ENCODE results near the gene ATL3.
"Not testable (repeated sequence)": the region's sequence is repeated elsewhere in the genome, so short reads cannot be mapped to it uniquely, and the experiment has no call there.

Gene ATL3, protein sequence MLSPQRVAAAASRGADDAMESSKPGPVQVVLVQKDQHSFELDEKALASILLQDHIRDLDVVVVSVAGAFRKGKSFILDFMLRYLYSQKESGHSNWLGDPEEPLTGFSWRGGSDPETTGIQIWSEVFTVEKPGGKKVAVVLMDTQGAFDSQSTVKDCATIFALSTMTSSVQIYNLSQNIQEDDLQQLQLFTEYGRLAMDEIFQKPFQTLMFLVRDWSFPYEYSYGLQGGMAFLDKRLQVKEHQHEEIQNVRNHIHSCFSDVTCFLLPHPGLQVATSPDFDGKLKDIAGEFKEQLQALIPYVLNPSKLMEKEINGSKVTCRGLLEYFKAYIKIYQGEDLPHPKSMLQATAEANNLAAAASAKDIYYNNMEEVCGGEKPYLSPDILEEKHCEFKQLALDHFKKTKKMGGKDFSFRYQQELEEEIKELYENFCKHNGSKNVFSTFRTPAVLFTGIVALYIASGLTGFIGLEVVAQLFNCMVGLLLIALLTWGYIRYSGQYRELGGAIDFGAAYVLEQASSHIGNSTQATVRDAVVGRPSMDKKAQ

DNA sequence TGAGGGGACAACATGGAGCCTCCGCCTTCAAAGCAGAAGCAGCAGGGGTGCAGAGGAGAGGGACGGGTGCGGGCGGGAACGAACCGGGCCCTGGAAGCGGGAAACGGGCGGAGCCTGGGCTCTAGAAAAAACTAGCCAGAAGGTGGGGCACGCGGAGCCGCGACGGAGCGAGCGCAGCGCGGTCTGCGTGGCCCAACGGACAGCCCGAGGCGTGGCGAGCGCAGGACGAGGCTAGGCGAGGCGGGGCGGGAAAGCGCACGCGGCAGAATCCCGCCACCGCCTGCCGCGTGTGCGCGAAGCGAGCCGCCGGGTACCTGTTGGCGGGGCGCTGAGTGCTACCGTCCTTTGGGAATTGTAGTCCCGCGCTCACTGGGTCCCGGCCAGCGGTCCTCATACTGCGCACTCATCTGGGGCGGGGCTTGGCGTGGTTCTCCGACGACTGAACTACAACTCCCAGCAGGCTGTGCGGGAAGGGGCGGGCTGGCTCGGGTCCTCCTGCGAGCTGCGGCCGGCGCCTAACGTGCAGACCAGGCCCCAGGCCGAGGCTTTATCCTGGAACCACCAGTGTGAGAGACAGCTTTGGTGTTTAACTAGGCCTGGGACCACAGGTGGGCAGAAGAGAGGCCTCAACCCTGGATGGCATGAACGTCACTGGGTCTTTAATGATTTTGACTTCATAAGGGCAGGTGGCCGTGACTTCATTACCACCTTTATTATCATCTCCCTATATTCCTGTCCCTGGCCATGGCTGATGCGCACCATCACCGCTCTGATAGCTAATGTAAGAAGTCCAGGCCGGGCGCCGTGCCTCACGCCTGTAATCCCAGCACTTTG is at the start of gene ATL3:
Gene ATL3, minus strand, starts transcription at position 55 of the 834 bp plus-strand sequence. Its CDS starts 41 bp downstream, at position 14.
- DNase-seq: peak; percentile 96

DNA sequence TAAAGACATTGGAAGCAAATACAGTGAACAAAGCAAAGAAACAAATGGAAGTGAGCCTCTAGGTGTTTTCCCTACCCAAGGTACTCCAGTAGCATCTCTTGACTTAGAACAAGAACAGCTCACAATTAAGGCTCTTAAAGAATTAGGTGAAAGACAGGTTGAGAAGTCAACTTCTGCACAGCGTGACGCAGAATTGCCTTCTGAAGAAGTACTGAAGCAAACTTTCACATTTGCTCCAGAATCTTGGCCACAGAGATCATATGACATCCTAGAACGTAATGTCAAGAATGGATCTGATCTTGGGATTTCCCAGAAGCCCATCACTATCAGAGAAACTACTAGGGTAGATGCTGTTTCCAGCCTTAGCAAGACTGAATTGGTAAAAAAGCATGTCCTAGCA is 49.4 kb upstream of the ATL3 start:
- no peak for DNase-seq

DNA sequence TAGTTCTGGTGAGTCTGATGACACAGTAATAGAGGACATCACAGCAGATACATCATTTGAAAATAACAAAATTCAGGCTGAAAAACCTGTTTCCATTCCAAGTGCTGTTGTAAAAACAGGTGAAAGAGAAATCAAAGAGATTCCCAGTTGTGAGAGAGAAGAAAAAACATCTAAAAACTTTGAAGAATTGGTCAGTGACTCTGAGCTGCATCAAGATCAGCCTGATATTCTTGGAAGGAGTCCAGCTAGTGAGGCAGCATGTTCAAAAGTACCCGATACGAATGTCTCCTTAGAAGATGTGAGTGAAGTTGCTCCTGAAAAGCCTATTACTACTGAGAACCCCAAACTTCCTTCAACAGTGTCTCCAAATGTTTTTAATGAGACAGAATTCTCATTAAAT is 48.8 kb upstream of the ATL3 start:
- no peak for DNase-seq

DNA sequence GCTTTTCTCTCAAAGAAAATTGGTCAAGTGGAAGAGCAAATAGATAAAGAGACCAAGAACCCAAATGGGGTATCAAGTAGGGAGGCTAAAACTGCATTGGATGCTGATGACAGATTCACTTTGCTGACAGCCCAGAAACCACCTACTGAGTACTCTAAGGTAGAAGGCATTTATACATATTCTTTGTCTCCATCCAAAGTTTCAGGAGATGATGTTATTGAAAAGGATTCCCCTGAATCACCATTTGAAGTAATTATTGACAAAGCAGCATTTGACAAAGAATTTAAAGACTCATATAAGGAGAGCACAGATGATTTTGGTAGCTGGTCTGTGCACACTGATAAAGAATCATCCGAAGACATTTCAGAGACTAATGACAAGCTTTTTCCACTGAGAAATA is 47.8 kb upstream of the ATL3 start:
- no peak for DNase-seq

DNA sequence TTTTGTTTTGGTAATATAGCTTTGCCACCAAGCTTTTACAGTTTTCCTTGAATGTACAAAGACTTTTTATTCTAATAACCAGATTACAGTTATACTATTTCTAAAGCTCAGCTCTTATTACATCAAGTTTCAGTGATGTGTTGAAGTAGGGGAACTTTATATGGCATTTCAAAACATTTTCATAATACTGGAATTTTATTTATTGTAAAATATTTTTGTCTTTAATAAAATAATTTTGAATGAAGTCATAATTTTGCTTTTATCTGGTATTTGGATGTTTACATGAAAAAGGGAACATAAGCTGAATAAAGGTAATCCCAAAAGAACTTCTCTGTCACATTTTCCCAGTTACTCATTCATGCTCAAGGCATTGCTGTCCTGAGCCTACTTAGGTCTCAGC is 44.9 kb upstream of the ATL3 start:
- no peak for DNase-seq

DNA sequence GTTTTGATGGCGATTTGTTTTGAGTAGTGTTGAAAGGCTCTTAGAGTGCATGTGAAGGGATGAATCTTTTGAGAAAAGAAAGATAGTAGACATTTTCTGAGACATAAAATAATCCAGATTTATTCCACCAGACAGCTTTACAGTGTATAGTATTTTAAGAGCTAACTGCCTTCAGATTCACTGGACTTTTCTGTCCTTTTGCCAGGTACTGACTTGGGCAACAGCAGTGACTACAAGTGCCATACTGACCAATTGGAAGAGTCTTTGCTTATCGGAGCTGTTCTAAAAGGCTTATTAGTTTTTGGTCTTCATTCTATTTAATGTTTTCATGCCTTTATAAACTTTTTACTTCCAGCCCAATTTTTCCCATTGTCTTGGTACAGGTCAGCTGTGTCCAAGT is 42.6 kb upstream of the ATL3 start:
- no peak for DNase-seq

DNA sequence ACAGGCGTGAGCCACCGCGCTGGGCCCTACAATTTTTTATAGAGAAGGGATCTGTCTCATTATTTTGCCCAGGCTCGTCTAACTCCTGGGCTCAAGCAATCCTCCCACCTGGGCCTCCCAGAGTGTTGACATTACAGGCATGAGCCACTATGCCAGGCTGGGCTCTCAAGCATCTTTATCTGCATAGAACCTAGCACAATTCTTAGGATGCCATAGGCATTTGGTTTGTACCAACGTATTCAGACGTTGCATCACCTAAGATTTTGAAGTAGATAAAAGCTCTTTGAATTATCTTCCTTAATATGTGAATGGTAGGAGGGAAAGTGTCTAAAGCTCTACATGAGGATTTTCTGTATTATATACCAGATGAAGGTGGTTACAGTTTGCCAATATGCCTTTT is 40.7 kb upstream of the ATL3 start:
- DNase-seq: no peak

DNA sequence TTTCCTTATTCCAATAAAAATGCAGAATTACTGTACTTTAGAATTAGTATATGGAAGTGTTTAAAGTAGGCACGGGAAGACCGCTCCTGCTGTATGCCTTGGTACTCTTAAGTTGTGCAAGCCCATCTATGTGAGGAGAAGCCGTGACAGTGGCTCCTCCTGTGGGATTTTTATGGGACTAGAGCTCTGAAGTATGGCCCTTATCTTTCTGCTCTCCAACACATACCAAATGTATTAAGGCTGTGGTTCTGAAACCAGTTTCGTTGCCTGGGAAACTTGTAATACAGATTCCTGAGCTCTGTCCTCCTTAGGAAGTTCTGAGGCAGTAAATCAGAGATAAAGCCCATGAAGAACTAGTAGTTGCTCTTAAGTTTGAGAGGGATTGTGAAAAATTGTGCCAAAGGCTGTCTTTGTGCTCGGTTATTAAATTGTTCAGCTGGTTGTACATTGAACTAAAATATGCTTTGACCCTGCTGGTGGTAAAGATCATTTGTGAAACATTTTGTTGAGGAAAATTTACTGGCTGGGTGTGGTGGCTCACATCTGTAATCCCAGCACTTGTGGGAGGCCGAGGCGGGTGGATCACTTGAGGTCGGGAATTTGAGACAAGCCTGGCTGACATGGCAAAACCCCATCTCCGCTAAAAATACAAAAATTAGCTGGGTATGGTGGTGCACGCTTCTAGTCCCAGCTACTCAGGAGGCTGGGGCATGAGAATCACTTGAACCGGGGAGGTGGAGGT is 39.5 kb upstream of the ATL3 start:
- DNase-seq: no peak

DNA sequence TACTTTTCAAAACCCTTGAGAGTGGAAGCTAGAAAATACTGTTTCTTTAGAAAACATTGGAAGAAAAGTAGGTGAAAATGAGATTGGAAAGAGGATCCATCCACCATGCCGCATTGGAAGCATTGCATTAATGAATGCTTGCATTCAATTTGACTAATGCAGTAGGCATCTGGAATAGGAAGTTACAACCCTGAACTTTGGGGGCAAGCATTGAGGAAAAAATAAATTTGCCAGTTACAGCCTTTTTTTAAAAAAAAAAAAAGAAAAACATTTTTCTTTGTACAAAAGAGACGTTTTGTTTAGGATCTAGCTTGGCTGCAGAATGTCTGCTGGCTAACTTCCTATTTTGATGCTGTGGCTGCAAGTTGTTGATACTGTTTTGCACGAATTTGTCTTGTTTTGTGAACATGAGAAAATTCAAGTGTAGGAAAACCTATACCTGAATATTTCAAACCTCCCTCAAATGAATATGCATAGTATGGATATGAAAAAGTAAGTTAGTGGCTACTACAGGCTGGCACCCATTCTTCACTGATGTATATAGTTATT is 38.2 kb upstream of the ATL3 start:
- DNase-seq: no peak

DNA sequence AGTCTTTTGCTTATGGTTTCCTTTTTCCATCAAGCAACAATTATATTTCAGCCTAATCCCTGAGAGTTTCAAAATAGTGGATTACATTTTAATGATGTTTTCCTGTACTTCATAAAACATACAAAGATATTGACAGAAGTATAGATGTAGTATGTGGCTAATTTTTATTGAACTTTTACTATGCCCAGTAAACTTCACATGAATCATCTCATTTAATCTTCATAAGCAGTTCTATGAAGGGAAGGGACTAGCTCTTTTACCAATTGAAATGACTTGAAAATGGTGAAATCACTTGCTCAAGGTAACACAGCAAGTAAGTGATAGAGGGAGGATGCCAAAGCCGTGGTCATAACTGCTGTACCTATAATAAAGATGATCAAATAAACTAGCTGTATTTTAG is 37.6 kb upstream of the ATL3 start:
- no peak for DNase-seq

DNA sequence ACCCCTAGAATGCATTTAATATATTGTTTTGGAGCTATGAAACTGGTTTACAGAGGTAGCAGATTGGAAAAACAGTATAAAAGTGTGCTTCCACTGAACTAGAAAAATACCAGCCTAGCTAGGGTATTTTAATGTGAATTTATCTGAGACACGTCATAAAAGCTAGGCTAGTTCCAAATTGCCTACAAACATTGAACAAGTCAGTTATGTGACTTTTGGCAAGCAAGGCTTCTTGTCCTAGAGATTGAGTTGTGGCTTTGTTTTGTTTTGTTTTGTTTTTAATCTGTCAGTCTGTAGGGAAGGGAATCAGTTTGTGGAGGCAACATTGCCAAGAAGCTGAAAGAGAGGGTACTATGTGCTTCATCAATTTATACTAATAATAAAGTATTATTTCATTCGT is 34.4 kb upstream of the ATL3 start:
- DNase-seq: no peak

DNA sequence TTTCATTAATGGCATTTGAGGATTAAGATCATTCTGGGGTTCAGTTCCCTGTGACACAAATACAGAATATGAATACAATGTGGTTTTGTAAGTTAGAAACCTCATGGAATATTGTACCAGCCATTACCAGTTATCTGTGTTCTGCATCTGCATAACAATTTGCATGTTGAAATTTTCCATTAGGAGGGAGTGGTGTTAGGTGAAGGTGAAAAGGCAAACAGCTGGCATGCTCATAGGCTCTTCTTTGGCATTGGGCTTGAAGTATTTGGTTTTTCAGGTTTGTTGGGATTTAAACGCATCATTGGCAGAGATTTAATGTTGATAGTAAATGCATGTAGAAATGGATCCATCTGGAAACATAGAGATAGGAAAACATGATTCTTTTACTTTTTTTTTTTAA is 28.7 kb upstream of the ATL3 start:
- no peak for DNase-seq

DNA sequence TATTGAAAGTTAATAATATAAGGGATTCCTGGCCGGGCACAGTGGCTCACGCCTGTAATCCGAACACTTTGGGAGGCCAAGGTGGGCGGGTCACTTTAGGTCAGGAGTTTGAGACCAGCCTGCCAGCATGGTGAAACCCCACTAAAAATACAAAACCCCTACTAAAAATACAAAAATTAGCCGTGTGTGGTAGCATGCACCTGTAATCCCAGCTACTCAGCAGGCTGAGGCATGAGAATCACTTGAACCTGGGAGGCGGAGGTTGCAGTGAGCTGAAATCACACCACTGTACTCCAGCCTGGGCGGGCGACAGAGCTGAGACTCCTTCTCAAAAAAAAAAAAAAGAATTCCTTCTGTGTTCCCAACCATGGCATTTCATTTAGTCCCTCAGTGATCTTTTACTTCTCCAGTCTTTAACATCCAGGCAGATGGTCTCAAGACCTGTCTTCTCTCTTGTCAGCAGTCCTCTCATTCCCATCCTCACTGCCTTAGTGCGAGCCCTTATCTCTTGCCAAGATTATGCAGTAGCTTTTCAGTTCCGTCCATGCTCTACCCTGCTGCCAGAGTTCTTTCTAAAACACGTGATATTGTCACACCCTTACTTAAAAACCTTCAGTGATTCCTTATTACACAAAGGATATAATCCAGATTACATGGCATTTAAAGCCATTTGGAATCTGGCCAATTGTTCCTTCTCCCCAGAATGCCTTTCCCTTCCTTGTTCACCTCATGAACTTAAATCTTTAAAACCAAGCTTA is 28.0 kb upstream of the ATL3 start:
- DNase-seq: no peak

DNA sequence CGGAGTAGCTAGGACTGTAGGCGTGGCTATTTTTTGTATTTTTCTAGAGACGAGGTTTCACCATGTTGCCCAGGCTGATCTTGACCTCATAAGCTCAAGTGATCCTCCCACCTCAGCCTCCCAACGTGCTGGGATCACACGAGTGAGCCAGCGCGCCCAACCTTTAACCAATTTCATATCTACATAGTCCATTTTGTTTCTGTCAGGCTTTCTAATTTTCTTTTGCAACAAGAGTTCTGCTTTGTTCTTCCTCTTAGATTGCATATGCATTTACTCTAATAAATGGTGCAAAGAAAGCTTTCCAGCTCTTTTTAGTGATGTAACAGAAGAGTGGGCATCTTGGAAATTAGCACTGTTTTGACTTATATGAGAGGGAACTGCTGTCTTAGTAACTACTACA is 23.4 kb upstream of the ATL3 start:
- DNase-seq: no peak

DNA sequence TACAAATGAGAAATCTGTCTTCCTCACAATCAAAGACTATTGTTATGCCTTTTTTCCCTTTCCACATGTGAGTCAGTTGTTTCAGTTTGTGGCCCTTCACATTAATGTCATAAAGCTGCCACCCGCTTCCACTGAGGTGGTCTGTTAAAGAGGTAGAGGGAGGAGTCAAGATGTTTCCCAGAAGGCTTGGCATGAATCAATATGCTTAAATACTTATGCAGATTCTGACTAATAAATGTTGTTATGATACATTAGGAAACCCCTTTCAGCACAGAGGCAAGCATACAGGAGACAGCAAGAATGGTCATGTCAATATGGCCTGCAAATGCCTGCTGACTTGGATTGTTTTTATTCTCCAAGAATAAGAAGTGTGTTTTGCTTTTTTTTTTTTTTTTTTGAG is 16.7 kb upstream of the ATL3 start:
- DNase-seq: peak; percentile 52

DNA sequence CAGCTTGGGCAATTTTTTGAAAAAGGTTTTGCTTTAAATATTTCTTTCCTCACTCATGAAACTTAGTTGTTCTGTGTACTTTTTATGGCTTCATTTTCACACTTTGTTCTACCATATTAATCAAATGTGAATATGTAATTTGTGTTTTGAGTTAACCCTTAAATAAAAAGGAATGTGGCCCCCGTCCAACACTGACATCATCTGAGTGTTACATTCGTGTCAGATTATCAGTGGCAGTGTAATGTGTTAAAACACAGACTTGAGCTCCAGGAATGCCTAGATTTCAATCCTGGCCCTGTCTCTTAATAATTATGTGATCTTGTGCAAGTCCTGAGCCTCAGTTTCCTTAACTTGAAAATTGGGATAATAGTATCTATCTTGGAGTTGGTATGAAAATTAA is 15.8 kb upstream of the ATL3 start:
- DNase-seq: no peak

DNA sequence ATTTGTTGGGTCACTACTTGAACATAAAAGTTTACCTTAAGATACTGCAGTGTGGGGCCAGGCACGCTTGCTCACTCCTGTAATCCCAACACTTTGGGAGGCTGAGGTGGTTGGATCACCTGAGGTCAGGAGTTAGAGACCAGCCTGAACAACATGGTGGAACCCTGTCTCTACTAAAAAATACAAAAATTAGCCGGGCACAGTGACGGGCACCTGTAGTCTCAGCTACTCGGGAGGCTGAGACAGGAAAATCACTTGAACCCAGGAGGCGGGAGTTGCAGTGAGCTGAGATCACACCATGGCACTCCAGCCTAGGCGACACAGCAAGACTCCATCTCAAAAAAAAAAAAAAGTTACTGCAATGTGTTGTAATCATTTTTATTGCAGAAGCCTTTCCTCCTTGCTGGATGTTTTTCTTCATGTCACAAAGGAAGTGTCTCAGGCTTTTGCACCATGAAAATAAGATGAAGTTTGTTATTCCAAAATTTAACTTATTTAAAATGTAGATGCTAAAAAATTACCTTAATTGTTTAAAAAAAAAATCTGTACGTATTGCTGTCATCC is 14.1 kb upstream of the ATL3 start:
- not testable (repeated sequence) for DNase-seq

DNA sequence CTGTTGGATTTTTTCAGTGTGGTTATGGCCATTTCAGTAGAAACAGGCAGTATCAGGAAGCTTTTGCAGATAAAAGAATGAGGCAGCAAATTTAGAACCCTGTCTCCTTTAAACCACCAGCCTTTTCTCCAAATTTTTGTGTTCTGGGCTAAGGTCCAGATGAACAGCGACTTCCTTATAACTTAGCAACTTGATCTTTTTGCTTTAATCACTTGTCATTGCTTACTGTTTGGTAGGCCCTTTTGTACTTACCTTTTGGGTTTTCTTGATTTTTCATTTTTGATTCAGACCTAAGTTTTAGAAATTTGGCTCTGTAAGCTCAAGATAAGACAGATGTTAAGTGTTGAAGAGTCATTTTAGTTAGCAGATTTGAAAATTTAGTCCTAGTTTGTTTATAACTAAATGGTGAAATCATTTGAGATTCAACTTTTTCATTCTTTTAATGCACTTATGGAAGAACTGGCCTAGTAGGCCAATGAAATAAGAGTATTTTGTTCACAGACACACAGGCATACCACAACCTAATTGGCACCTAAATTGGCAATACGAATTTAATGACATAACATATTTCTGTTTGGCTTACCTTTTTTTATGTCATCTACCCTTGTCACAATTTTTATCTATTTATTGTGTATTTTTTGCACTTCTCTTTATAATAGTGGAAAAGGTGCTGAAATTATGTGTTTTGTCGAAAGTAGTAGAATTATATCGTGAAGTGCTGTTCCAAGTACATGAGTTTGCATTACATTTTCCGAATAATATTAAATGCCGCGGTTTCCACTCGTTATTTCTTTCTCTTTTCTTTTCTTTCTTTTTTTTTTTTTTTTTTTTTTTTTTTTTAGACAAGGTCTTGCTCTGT is 12.2 kb upstream of the ATL3 start:
- no peak for DNase-seq

DNA sequence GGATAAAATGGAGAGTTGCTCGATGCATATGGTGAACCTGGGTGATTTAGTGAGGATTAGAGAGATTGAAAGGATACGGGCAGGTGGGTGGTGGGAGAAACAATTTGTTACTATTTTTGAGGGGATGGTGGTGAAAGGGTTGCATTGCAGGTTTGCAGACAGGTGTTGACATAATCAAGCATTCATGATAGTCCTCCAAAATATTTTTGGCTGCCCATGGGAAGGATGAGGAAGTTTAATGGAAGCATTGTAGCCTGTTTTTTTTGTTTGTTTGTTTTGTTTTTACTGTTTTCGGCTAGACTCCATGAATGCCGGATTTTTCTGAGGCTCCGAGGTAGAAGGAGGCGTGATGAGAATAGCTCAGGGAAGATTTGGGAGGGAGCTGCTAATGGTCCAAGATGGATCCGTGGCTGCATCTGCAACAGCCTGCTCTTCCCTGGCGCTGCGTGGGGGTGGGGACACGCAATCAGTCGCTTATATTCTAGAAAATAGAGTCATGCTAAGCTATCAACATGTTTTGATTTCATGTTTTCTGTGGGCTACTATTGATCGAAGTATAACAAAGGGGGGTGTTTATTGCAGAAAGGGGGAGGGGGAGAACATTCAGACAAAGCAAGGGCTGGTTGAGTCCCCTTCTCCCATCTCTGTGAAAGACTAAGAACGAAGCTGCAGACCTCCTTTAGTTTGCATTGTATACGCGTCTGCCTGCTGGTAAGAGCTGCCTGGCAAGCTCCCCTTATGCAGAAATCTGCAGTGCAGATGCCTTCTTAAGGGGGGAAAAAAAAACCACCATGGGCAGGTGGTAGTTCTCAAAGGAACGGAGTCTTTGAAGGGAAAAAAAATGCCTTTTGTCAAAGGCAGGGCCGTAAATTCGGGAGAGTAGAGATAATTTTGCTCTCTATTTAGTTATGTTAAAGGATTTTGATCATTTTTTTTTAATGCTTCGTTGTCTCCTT is 11.2 kb upstream of the ATL3 start:
- peak; percentile 24 for DNase-seq
